ENCODE data around the gene GPR84. TPM values are rescaled to one million over a fixed set of nuclear protein-coding genes. Genes with fewer than 3 reads are reported as not detected.

The GPR84 gene
- total RNA-seq, result not detected in 2 replicates

DNA sequence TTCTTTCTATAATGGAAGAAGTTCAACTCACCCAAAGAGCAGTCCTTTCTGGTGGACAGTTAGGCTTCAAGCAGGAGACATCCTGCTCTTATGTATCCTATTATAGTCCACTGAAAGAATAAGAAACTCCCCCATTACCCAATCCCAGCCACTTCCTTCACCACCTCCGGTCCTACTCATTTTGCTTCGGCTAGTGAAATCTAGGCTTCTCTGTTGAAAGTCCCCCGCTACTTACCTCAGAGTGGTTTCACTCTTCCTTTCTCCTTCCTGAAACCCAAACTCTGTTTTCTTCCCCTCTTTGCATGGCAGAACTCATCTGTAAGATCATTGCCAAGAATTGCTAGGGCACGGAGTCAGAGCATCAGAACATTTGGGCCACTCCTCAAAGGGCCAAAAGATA, at the start of gene GPR84:
TSS of gene GPR84 (minus strand) at position 74 of the 400 bp plus-strand sequence. CDS start 635 bp downstream, outside the sequence.
- no peaks in the 10 kb centered on the region for H3K27me3 ChIP-seq (ENCODE audit: control insufficient read depth, insufficient read depth, low read length)

DNA sequence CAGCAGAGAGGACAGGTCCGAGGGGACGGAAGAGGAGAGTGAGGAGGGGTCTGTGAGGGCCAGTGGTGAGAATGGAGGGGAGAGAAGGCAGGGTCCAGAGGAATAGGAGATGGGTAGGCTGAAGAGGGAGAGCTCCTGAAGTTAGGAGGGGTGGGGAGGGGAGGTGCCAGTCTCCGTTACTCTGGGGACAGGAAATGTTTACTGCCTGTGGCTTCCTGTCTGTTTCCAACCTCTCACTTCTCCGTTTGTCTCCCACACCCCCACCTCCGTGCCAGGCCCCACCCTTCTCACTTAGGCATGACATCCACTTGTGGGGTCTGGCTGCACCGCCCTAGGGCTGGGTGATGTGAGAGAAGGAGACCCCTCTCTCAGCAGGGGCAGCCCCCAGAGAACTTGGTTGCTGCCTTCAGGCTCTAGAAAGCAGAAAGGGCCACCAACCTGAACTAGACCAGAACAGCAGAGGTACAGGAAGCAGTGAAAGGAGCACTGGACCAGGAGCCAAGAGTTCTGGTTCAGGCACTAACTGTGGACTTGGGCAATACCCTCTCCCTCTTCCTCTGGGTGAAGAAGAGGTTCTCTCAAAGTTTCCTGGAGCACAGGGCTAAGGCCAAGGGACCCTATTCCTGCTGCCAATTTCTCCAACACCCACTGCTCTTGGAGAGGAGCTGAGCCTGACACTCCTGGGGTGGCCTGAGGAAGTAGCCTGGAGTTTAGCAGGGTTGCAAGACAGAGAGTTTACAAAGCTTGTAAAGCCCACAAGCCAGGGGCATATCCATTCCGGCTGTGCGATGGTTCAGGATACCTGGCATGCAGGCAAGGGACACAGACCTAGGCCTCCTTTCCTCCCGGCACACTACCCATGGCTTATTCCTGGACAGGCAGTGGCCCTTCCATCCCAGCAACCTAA, 49.3 kb upstream of the GPR84 start:
- Histone ChIP-seq H3K27me3 (ENCODE audit: control insufficient read depth, insufficient read depth, low read length) (no peaks in the 10 kb centered on the region), H3K36me3 (ENCODE audit: control insufficient read depth, insufficient read depth, low read length) (no peaks in the 10 kb centered on the region), H3K4me3 (ENCODE audit: low read depth, low read length) (no peak overlapping the region)
- DNase-seq (ENCODE audit: low read depth), result no peak
- TF ChIP-seq, protein P1, sequence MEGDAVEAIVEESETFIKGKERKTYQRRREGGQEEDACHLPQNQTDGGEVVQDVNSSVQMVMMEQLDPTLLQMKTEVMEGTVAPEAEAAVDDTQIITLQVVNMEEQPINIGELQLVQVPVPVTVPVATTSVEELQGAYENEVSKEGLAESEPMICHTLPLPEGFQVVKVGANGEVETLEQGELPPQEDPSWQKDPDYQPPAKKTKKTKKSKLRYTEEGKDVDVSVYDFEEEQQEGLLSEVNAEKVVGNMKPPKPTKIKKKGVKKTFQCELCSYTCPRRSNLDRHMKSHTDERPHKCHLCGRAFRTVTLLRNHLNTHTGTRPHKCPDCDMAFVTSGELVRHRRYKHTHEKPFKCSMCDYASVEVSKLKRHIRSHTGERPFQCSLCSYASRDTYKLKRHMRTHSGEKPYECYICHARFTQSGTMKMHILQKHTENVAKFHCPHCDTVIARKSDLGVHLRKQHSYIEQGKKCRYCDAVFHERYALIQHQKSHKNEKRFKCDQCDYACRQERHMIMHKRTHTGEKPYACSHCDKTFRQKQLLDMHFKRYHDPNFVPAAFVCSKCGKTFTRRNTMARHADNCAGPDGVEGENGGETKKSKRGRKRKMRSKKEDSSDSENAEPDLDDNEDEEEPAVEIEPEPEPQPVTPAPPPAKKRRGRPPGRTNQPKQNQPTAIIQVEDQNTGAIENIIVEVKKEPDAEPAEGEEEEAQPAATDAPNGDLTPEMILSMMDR (IDR thresholded peaks at IDR 0.05; ENCODE audit: insufficient read depth, low read length, poor library complexity, severe bottlenecking), result no peak

More for the DNA sequence above, at the start of gene GPR84:
- Histone ChIP-seq H3K36me3 (ENCODE audit: control insufficient read depth, insufficient read depth, low read length) (no peaks in the 10 kb centered on the region), H3K4me3 (ENCODE audit: low read depth, low read length) (no peak within 1 kb of the TSS)
- no peak for DNase-seq (ENCODE audit: low read depth)
- TF ChIP-seq, protein P1 (IDR thresholded peaks at IDR 0.05; ENCODE audit: insufficient read depth, low read length, poor library complexity, severe bottlenecking), result no peak

DNA sequence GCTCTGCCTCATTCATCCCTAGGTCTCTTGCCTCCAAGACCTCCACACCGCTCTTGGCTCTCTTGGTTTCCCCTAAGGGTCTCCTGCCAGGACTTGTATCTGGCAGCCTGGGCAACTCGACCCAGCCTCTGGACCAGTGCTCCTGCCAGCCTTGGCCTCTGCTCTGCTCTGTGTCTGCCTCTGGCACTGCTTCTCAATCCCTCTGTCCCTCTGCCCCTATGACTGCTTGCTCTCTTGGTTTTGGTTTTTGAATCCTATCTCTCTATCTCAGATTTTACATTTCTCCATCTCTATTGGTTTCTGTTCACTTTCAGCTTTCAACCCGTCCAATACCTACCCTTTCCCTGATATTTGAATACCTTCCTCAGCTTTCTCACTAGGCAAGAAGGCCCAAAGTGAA, 48.5 kb upstream of the GPR84 start:
- TF ChIP-seq, protein P1 (IDR thresholded peaks at IDR 0.05; ENCODE audit: insufficient read depth, low read length, poor library complexity, severe bottlenecking), result no peak
- Histone ChIP-seq H3K4me3 (ENCODE audit: low read depth, low read length) (no peak overlapping the region), H3K27me3 (ENCODE audit: control insufficient read depth, insufficient read depth, low read length) (no peaks in the 10 kb centered on the region), H3K36me3 (ENCODE audit: control insufficient read depth, insufficient read depth, low read length) (peaks cover under 1% of the 10 kb centered on the region)
- no peak for DNase-seq (ENCODE audit: low read depth)

DNA sequence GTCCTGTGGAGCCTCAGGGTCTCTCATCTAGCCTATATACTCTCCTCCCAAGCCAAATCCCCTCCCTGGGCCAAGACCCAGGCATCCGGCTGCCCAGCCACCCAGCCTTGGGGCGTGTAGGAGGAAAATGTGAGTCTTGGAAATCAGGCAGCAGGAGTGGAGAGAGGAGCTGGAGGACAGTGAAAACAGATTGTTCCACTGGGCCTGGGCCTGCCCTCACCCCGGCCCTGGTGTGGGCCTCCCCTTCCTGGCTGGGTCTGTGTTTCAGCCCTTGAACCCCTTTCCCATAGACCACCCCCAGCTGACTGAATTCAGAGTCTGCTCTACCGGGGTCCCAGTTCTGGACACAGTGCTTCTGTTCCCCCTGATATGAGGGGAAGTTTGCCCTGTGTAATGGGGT, 48.1 kb upstream of the GPR84 start:
- no peak for DNase-seq (ENCODE audit: low read depth)
- Histone ChIP-seq H3K27me3 (ENCODE audit: control insufficient read depth, insufficient read depth, low read length) (no peaks in the 10 kb centered on the region), H3K4me3 (ENCODE audit: low read depth, low read length) (no peak overlapping the region), H3K36me3 (ENCODE audit: control insufficient read depth, insufficient read depth, low read length) (peaks cover 1% of the 10 kb centered on the region)
- TF ChIP-seq, protein P1 (IDR thresholded peaks at IDR 0.05; ENCODE audit: insufficient read depth, low read length, poor library complexity, severe bottlenecking), result no peak

DNA sequence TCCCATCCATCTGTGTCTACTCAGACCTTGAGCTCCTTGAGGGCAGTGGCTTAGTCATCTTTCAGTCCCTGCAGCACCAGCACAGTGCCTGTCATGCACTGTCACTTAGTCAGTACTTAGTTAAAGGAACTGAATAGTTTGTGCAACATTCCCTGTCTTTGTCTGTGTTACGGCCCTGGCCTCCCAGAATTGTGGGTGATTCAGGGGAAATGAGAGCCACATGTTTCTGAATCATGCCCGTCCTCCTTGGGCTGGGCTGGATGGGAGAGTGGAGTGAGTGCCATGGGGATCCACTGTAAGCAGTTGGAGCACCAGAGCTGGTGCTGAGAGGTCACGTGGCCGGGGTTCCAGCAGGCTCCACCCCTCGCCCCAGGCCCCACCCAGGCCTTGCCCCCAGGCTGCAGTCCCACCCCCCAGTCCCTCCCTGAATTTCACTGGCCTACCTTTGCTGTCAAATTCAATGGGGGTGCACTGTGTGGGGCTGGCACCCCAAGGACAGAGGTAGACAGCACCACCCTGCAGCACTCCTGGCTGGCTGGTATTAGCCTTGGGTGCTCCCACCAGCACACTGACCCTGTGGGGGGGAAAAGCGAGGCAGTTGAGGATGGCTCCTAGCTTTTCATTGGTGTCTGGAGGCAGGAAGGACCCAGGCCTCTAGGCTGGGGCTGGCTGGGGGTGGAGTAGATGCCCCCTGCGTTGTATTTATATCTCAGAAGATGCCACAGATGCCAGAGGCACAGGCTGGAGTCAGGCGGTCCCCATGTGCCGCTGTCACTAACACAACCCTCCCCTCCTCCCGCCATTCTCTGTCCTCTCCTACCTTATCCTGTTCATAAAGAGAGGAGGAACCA, 47.3 kb upstream of the GPR84 start:
- peak; percentile 89 for DNase-seq (ENCODE audit: low read depth)
- Histone ChIP-seq H3K36me3 (ENCODE audit: control insufficient read depth, insufficient read depth, low read length) (peaks cover 1% of the 10 kb centered on the region), H3K27me3 (ENCODE audit: control insufficient read depth, insufficient read depth, low read length) (no peaks in the 10 kb centered on the region), H3K4me3 (ENCODE audit: low read depth, low read length) (no peak overlapping the region)
- TF ChIP-seq, protein P1 (IDR thresholded peaks at IDR 0.05; ENCODE audit: insufficient read depth, low read length, poor library complexity, severe bottlenecking), result no peak

All from kidney epithelial cell (primary cell).